HepG2 (cell line): ENCODE measurements around the gene MXD1. TPM values are rescaled to one million over a fixed set of nuclear protein-coding genes. Genes with fewer than 3 reads are reported as not detected.

Source experiments
- AKAP8 ChIP-seq: sonication (generic); formaldehyde crosslinking; IDR thresholded peaks from 2 replicates; pipeline ENCODE4 v1.5.1; 2020; ENCODE audit warnings: mild to moderate bottlenecking, missing genetic modification reagents
- ARID3A ChIP-seq: IDR thresholded peaks from 2 replicates; pipeline ENCODE4 v1.6.1; 2012; ENCODE audit warnings: low read depth, low read length, improper control_type of control experiment
- ATF2 ChIP-seq: sonication (generic); formaldehyde crosslinking; IDR thresholded peaks from 2 replicates; pipeline ENCODE4 v1.4.0; 2020; ENCODE audit warnings: missing genetic modification reagents
- CEBPB ChIP-seq: IDR thresholded peaks from 2 replicates; pipeline ENCODE4 v1.6.1; 2011; ENCODE audit warnings: low read depth, low read length, improper control_type of control experiment, borderline replicate concordance
- CEBPG ChIP-seq: IDR thresholded peaks from 2 replicates; pipeline ENCODE4 v1.6.1; 2016
- CENPX ChIP-seq: sonication (generic); formaldehyde crosslinking; IDR thresholded peaks from 2 replicates; pipeline ENCODE4 v1.9.0; 2021; ENCODE audit warnings: mild to moderate bottlenecking, missing genetic modification reagents, moderate library complexity
- CSRNP2 ChIP-seq: sonication (generic); formaldehyde crosslinking; conservative IDR thresholded peaks from 2 replicates; pipeline ENCODE4 v1.8.0; 2022; ENCODE audit warnings: low read depth, missing genetic modification reagents
- HDAC1 ChIP-seq: sonication (generic); formaldehyde crosslinking; IDR thresholded peaks from 2 replicates; pipeline ENCODE4 v1.5.1; 2020; ENCODE audit warnings: mild to moderate bottlenecking, missing genetic modification reagents
- HOMEZ ChIP-seq: IDR thresholded peaks from 2 replicates; pipeline ENCODE4 v1.6.1; 2016; ENCODE audit warnings: low read depth
- MEIS1 ChIP-seq: sonication (generic); formaldehyde crosslinking; IDR thresholded peaks from 2 replicates; pipeline ENCODE4 v1.9.0; 2021; ENCODE audit warnings: mild to moderate bottlenecking, missing genetic modification reagents, moderate library complexity, borderline replicate concordance
- MEIS2 ChIP-seq: sonication (generic); formaldehyde crosslinking; IDR thresholded peaks from 2 replicates; pipeline ENCODE4 v1.9.0; 2021; ENCODE audit warnings: mild to moderate bottlenecking, missing genetic modification reagents
- NR2F6 ChIP-seq, 2 experiments: IDR thresholded peaks; 2 replicates each; pipeline ENCODE4 v1.6.1; 2016; ENCODE audit warnings: antibody characterized with exemption in 1 of 2, mild to moderate bottlenecking in 1 of 2
- RBAK ChIP-seq: sonication (generic); formaldehyde crosslinking; IDR thresholded peaks from 2 replicates; pipeline ENCODE4 v1.5.1; 2020; ENCODE audit warnings: mild to moderate bottlenecking, missing genetic modification reagents
- RBM22 ChIP-seq: fragments of 200-400 bp; formaldehyde crosslinking; optimal IDR thresholded peaks from 2 replicates; pipeline ENCODE3; 2017; ENCODE audit warnings: mild to moderate bottlenecking, low read length, moderate library complexity
- THAP9 ChIP-seq: sonication (generic); formaldehyde crosslinking; IDR thresholded peaks from 2 replicates; pipeline ENCODE4; 2020; ENCODE audit warnings: missing genetic modification reagents, mild to moderate bottlenecking, borderline replicate concordance
- ZBTB43 ChIP-seq: sonication (generic); formaldehyde crosslinking; conservative IDR thresholded peaks from 2 replicates; pipeline ENCODE4 v1.4.0; 2020; ENCODE audit warnings: missing genetic modification reagents
- polyA plus RNA-seq, 8 experiments: library from polyadenylated mRNA; depleted of rRNA in 3 of 8; stranded (reverse) in 7 of 8; unstranded in 1 of 8; fragments of >200 nt; fragmentation: Illumina TruSeq in 4 of 8; extraction: Trizol in 4 of 8; gene quantifications; 2 replicates each; pipeline versions ENCODE4 v1.2.1 to v1.2.3, GENCODE V29; 2011 to 2016; ENCODE audit warnings: low read depth in 4 of 8, missing spikeins in 1 of 8, mixed read lengths in 1 of 8; ENCODE audit not compliant: insufficient read depth in 1 of 8
- total RNA-seq, 5 experiments: library from RNA; depleted of rRNA; stranded (reverse); fragments of >200 nt; fragmentation: Illumina TruSeq; extraction: Trizol; gene quantifications; 2 replicates each; pipeline ENCODE4 v1.2.3, GENCODE V29; 2016; ENCODE audit warnings: low read depth in 1 of 5

Gene MXD1
- total and polyA plus RNA-seq, 2 of the 13 experiments (the other 11 are each of a cell fraction or from before 2014, with no cell fraction given): 6.4 to 14.9 TPM

- 0 out of 2 replicates have a peak, but pooled peaks have one; percentile 18 for TF ChIP-seq ARID3A
- TF ChIP-seq RBM22: peak; percentile 56
- TF ChIP-seq ATF2 (CRISPR knock-in tag): peak; percentile 91
- TF ChIP-seq NR2F6 (IDR thresholded peaks at IDR 0.05): no peak
- peak; percentile 63 for TF ChIP-seq NR2F6 (CRISPR knock-in tag; IDR thresholded peaks at IDR 0.05)
- no peak for TF ChIP-seq CENPX
- TF ChIP-seq CEBPG: peak; percentile 48; the same call in 1 of the 2 replicates
- no peak for TF ChIP-seq CEBPB
- TF ChIP-seq HDAC1 (CRISPR knock-in tag): peak; percentile 88
- peak; percentile 80 for TF ChIP-seq HOMEZ (CRISPR knock-in tag)
- TF ChIP-seq RBAK (CRISPR knock-in tag): peak; percentile 81
- no peak for TF ChIP-seq AKAP8
- TF ChIP-seq ZBTB43 (CRISPR knock-in tag): peak; percentile 94
- peak; percentile 86; the same call in 1 of the 2 replicates for TF ChIP-seq THAP9 (CRISPR knock-in tag)
- no peak for TF ChIP-seq CSRNP2 (CRISPR knock-in tag)
- TF ChIP-seq MEIS1: no peak
- TF ChIP-seq MEIS2 (CRISPR knock-in tag): peak; percentile 94
These were observed 21.0 kb upstream of the MXD1 start, which contains the start of gene SNRNP27 (continued) for GRCh38 chr2:69893684-69894551.
